ENCODE results near the gene TYRP1.
"Not testable (repeated sequence)": the region's sequence is repeated elsewhere in the genome, so short reads cannot be mapped to it uniquely, and the experiment has no call there.

Gene TYRP1

DNA sequence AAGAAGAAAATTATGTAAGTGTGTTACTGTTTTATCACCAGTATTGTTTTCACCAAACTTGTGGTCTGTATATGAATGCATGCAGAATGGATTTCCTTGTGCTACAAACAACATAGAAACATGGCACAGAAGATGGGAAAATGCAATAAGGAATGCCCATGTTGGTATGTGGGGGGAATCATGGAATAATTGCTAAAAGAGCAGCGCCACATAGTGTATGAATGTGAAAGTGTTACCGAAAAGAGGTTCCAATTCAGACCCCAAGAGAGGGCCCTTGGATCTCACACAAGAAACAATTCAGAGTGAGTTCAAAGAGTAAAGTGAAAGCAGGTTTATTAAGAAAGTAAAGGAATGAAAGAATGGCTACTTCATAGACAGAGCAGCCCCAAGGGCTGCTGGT, 26.4 kb upstream of the TYRP1 start:
- Histone ChIP-seq H3K4me3 (no peak overlapping the region), H3K4me2 (no peak overlapping the region), H4K20me1 (no peaks in the 10 kb centered on the region), H3K27me3 (no peaks in the 10 kb centered on the region), H3K9me3 (no peaks in the 10 kb centered on the region), H3K36me3 (no peaks in the 10 kb centered on the region), H3K27ac (no peak overlapping the region), H3K4me1 (no peaks in the 10 kb centered on the region), H3K9ac (no peak overlapping the region)
- TF ChIP-seq Cebpa-rat (IDR thresholded peaks at IDR 0.05), result no peak

DNA sequence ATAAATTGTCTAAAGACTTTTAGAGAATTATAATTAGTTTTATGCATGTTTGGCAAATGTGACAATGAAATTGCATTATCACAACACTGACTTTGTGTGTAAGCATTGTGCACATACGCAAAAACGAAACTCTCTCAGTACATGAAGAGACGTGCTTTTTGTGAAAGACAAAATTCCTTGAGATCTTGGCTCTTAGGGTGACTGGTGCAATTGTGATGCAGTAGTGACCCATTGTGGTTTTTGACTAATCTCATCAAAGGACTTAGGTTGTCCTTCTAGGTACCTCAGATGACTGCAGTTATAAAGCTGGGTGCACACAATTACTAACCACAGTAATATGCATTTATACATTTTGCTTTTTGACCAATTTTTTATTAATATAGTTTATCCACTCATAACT, 25.3 kb upstream of the TYRP1 start:
- TF ChIP-seq Cebpa-rat (IDR thresholded peaks at IDR 0.05), result no peak
- no peak overlapping the region for H3K4me2 ChIP-seq

DNA sequence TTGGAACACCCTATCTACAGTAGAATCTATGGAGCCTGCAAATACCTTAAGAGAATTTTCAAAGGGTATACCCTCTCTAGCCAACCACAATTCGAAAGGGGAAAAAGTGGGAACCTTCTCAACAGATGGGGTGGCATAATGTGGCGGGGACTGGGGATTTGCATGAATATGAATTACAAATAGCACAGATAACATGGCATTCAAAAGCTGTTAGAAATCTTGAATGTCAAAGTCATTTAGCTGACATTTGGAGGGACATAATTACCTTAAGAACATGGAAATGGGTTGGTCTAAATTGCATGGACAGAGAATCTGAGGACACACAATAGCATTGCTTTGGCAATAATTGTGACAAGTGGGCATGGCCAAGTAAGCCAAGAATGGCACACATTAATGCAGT, 23.2 kb upstream of the TYRP1 start:
- no peak for TF ChIP-seq Cebpa-rat (IDR thresholded peaks at IDR 0.05)
- no peak overlapping the region for H3K9ac ChIP-seq
- H3K9me3 ChIP-seq, result no peaks in the 10 kb centered on the region
- H3K27ac ChIP-seq, result no peak overlapping the region
- no peaks in the 10 kb centered on the region for H3K4me1 ChIP-seq
- no peaks in the 10 kb centered on the region for H3K27me3 ChIP-seq
- no peaks in the 10 kb centered on the region for H3K36me3 ChIP-seq
- H3K4me3 ChIP-seq, result no peak overlapping the region
- no peaks in the 10 kb centered on the region for H4K20me1 ChIP-seq
- no peak overlapping the region for H3K4me2 ChIP-seq

More for the DNA sequence above, 25.3 kb upstream of the TYRP1 start:
- H3K4me3 ChIP-seq, result no peak overlapping the region
- no peaks in the 10 kb centered on the region for H4K20me1 ChIP-seq
- H3K9me3 ChIP-seq, result no peaks in the 10 kb centered on the region
- H3K27ac ChIP-seq, result no peak overlapping the region
- H3K27me3 ChIP-seq, result no peaks in the 10 kb centered on the region
- no peaks in the 10 kb centered on the region for H3K4me1 ChIP-seq
- no peak overlapping the region for H3K9ac ChIP-seq
- no peaks in the 10 kb centered on the region for H3K36me3 ChIP-seq

DNA sequence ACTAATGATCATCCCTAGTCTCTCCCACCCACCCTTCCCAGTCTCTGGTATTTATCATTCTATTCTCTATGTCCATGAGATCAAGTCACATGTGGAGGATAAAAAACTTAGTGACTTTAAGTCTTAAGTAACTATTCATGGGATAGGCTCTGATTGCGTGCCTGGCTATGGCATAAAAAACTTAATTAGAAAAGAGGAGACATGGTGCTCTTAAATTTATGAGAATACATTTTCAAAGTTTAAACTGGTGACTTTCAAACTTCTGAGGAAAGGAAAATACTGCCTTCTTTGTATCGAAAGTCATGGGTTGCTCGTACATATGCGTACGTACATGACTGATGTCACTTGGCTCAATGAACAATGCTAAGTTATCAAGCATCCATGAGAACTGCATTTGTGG, 18.2 kb upstream of the TYRP1 start:
- H3K36me3 ChIP-seq, result no peaks in the 10 kb centered on the region
- no peaks in the 10 kb centered on the region for H3K27me3 ChIP-seq
- no peak overlapping the region for H3K9ac ChIP-seq
- no peak for TF ChIP-seq Cebpa-rat (IDR thresholded peaks at IDR 0.05)
- no peaks in the 10 kb centered on the region for H3K9me3 ChIP-seq
- H3K27ac ChIP-seq, result no peak overlapping the region
- no peaks in the 10 kb centered on the region for H4K20me1 ChIP-seq
- H3K4me3 ChIP-seq, result no peak overlapping the region
- no peaks in the 10 kb centered on the region for H3K4me1 ChIP-seq
- no peak overlapping the region for H3K4me2 ChIP-seq

DNA sequence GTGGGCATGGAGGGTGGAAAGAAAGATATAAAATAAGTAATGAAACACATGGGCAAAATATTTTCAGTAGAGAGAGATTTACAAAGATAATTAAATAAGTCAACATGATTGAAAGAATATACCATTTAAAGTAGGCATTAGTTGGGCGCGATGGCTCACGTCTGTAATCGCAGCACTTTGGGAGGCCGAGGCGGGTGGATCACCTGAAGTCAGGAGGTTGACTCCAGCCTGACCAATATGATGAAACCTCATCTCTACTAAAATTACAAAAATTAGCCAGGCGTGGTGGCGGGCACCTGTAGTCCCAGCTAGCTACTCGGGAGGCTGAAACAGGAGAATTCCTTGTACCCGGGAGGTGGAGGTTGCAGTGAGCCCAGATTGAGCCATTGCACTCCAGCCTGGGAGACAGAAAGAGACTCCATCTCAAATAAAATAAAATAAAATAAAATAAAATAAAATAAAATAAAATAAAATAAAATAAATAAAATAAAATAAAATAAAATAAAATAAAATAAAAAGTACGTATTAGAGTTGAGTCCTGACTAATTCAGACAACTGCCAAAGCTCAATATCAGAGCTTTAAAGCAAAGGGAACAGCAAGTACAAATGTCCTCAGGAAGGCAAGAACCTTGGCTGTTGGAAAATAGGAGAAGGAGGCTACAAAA, 15.6 kb upstream of the TYRP1 start:
- not testable (repeated sequence) for H3K4me2 ChIP-seq, H3K4me1 ChIP-seq, H3K9me3 ChIP-seq, H3K27me3 ChIP-seq, H3K4me3 ChIP-seq, H3K9ac ChIP-seq, H3K27ac ChIP-seq, H3K36me3 ChIP-seq, H4K20me1 ChIP-seq

DNA sequence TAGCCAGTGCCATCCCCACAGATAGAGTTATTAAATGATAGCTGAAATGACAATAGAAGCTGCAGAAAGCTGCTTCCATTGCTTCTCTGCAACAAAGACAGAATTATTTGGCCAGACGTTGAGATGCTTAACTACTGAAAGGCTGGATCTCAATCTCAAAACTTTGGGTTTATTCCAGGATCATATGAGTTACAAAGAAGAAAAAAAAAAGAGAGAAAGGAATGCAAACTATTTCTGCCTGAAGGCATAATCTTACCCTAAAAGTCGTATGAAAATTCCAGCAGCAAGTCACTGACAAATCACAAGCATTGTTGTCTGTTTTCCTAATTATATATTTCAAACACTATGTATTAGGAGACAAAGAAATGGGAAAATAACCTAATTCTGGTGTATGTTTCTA, 12.8 kb upstream of the TYRP1 start:
- Histone ChIP-seq H3K9me3 (no peaks in the 10 kb centered on the region), H3K4me2 (no peak overlapping the region), H3K36me3 (no peaks in the 10 kb centered on the region), H4K20me1 (no peaks in the 10 kb centered on the region), H3K9ac (no peak overlapping the region), H3K4me3 (no peak overlapping the region), H3K27ac (no peak overlapping the region), H3K27me3 (no peaks in the 10 kb centered on the region), H3K4me1 (no peaks in the 10 kb centered on the region)
- TF ChIP-seq Cebpa-rat (IDR thresholded peaks at IDR 0.05), result no peak

DNA sequence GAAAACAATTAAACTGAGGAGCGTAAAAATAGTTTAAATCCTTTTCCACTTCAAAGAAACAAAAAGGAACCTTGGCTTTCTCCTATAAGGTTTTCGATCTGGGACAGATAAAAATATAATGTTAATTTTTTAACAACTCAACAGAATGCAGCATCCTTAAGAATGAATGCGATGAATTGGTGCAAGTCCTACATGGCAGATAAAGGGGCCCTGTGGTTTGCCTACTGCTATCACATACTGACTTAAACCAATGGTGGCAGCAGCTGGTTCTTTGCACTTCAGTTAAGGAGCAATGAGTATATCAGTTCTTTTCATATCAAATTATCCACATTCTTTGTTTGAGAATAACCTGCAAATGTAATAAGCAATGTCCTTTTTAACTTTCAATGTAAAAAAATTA, 12.4 kb upstream of the TYRP1 start:
- H3K27me3 ChIP-seq, result no peaks in the 10 kb centered on the region
- no peaks in the 10 kb centered on the region for H3K9me3 ChIP-seq
- H3K4me1 ChIP-seq, result no peaks in the 10 kb centered on the region
- no peak overlapping the region for H3K27ac ChIP-seq
- no peak overlapping the region for H3K4me2 ChIP-seq
- H3K4me3 ChIP-seq, result no peak overlapping the region
- H3K36me3 ChIP-seq, result no peaks in the 10 kb centered on the region
- H4K20me1 ChIP-seq, result no peaks in the 10 kb centered on the region
- H3K9ac ChIP-seq, result no peak overlapping the region
- no peak for TF ChIP-seq Cebpa-rat (IDR thresholded peaks at IDR 0.05)

DNA sequence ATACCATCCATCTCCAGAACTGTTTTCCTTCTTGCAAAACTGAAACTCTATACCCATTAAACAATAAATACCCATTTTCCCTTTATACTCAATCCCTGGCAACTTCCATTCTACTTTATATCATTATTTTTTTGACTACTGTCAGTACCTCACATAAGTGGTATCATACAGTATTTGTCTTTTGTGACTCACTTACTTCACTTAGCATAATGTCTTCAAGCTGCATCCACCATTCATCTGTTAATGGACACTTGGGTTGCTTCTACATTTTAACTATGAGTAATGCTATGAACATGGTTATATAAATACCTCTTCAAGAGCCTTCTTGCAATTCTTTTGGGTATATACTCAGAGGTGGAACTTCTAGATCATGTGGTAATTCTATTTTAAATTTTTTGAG, 11.6 kb upstream of the TYRP1 start:
- H3K4me3 ChIP-seq, result no peak overlapping the region
- no peaks in the 10 kb centered on the region for H3K9me3 ChIP-seq
- no peak overlapping the region for H3K4me2 ChIP-seq
- no peaks in the 10 kb centered on the region for H4K20me1 ChIP-seq
- H3K4me1 ChIP-seq, result no peaks in the 10 kb centered on the region
- H3K36me3 ChIP-seq, result no peaks in the 10 kb centered on the region
- TF ChIP-seq Cebpa-rat (IDR thresholded peaks at IDR 0.05), result no peak
- H3K9ac ChIP-seq, result no peak overlapping the region
- H3K27me3 ChIP-seq, result no peaks in the 10 kb centered on the region
- no peak overlapping the region for H3K27ac ChIP-seq

DNA sequence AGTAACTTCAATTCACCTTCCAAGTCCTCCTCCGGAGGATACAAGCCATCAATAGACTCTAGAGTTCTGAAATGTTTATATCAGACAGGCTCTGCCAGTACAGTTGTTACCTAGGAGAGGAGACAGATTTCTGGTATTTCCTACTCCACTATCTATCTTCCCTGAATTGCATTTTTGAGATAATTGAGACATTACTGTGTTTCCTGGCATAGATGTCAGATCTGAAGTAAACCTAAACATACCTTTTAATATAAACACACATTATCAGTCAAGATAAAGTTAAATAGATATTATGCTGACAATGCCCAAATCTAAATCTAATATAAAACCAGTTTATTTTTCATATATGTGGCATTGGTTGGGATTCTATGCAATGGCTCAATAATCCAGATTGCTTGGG, 8.2 kb upstream of the TYRP1 start:
- H3K4me2 ChIP-seq, result no peak overlapping the region
- no peak for TF ChIP-seq Cebpa-rat (IDR thresholded peaks at IDR 0.05)
- no peaks in the 10 kb centered on the region for H3K27me3 ChIP-seq
- H3K36me3 ChIP-seq, result no peaks in the 10 kb centered on the region
- H3K4me3 ChIP-seq, result no peak overlapping the region
- no peaks in the 10 kb centered on the region for H3K9me3 ChIP-seq
- no peaks in the 10 kb centered on the region for H3K4me1 ChIP-seq
- no peak overlapping the region for H3K9ac ChIP-seq
- H3K27ac ChIP-seq, result no peak overlapping the region
- H4K20me1 ChIP-seq, result no peaks in the 10 kb centered on the region

DNA sequence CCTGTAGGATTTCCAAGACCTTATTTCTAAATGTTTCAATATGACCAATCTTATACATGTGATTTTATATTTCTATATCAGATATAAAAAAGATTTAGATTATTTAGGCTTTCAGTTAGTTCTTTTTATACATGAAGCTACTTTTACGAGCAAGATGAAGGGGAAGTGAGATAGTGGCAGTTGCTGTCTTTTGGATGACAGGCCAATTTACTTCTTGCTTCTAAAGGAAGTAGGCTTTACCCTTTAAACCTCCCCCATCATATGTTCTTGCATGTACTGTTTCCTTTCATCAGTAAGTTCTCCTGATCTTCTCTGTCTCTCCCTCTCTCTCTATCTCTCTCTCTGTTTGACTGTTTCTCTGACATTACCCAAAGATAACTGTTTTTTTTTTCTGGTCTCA, 4.0 kb upstream of the TYRP1 start:
- H3K4me1 ChIP-seq, result no peaks in the 10 kb centered on the region
- H3K27me3 ChIP-seq, result no peaks in the 10 kb centered on the region
- no peak overlapping the region for H3K4me3 ChIP-seq
- H4K20me1 ChIP-seq, result no peaks in the 10 kb centered on the region
- no peaks in the 10 kb centered on the region for H3K36me3 ChIP-seq
- H3K4me2 ChIP-seq, result no peak overlapping the region
- H3K9me3 ChIP-seq, result no peaks in the 10 kb centered on the region
- no peak for TF ChIP-seq Cebpa-rat (IDR thresholded peaks at IDR 0.05)
- H3K27ac ChIP-seq, result no peak overlapping the region
- no peak overlapping the region for H3K9ac ChIP-seq

DNA sequence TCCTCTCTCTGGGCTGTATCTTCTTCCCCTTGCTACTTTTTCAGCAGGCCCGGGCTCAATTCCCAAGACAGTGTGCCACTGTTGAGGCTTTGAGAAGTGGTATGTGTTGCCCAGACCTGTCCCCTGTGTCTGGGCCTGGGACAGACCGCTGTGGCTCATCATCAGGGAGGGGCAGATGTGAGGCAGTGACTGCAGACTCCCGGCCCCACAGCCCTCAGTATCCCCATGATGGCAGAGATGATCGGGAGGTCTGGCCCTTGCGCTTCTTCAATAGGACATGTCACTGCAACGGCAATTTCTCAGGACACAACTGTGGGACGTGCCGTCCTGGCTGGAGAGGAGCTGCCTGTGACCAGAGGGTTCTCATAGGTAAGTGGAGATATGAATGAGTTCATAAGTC, 828 bp downstream of the TYRP1 start:
- Histone ChIP-seq H3K27me3 (no peaks in the 10 kb centered on the region), H3K4me2 (no peak overlapping the region), H3K4me1 (no peaks in the 10 kb centered on the region), H3K27ac (no peak overlapping the region), H3K9me3 (no peaks in the 10 kb centered on the region), H3K9ac (no peak overlapping the region), H4K20me1 (no peaks in the 10 kb centered on the region), H3K4me3 (no peak overlapping the region), H3K36me3 (no peaks in the 10 kb centered on the region)
- TF ChIP-seq Cebpa-rat (IDR thresholded peaks at IDR 0.05), result no peak
